ENCODE results near the gene ADGRG6. TPM values are rescaled to one million over a fixed set of nuclear protein-coding genes. Genes with fewer than 3 reads are reported as not detected.

Gene ADGRG6
- polyA plus RNA-seq, 1 experiment, result 25.4 TPM

GRCh38 chr6:142380626-142381025 is 78.8 kb downstream of the ADGRG6 start:
- ChIA-PET POLR2A (no interaction called here), CTCF (interaction anchor here (1.4 kb wide), 1 partner anchor 13 kb away, joined by 3 read pairs; no protein-coding TSS in a partner anchor)
- DNase-seq (ENCODE audit: low read depth), result no peak
- Histone ChIP-seq H3K4me3 (ENCODE audit: low read depth, low read length) (no peak overlapping the region), H3K27me3 (ENCODE audit: control insufficient read depth, insufficient read depth, low read length) (no peaks in the 10 kb centered on the region), H3K36me3 (ENCODE audit: control insufficient read depth, insufficient read depth, low read length) (no peaks in the 10 kb centered on the region)
- TF ChIP-seq CTCF (IDR thresholded peaks at IDR 0.05; ENCODE audit: insufficient read depth, low read depth, low read length), result no peak

- no peak for TF ChIP-seq CTCF (IDR thresholded peaks at IDR 0.05; ENCODE audit: insufficient read depth, low read depth, low read length)
- ChIA-PET POLR2A (no interaction called here), CTCF (interaction anchor here (1.4 to 2.5 kb wide), 2 partner anchors 8 to 13 kb away, joined by 3 to 11 read pairs; no protein-coding TSS in a partner anchor)
- no peak for DNase-seq (ENCODE audit: low read depth)
- H3K27me3 ChIP-seq (ENCODE audit: control insufficient read depth, insufficient read depth, low read length), result no peaks in the 10 kb centered on the region
- no peaks in the 10 kb centered on the region for H3K36me3 ChIP-seq (ENCODE audit: control insufficient read depth, insufficient read depth, low read length)
- H3K4me3 ChIP-seq (ENCODE audit: low read depth, low read length), result no peak overlapping the region
These were observed 79.4 kb downstream of the ADGRG6 start for GRCh38 chr6:142381181-142381580.

- no peak for DNase-seq (ENCODE audit: low read depth)
- ChIA-PET POLR2A (no interaction called here), CTCF (interaction anchor here (1.2 to 2.5 kb wide), 2 partner anchors 9 to 236 kb away, joined by 3 to 11 read pairs; no protein-coding TSS in a partner anchor)
- TF ChIP-seq CTCF (IDR thresholded peaks at IDR 0.05; ENCODE audit: insufficient read depth, low read depth, low read length), result no peak
- no peaks in the 10 kb centered on the region; the same call in 1 of the 2 replicates for H3K36me3 ChIP-seq (ENCODE audit: control insufficient read depth, insufficient read depth, low read length)
- H3K4me3 ChIP-seq (ENCODE audit: low read depth, low read length), result no peak overlapping the region
- no peaks in the 10 kb centered on the region for H3K27me3 ChIP-seq (ENCODE audit: control insufficient read depth, insufficient read depth, low read length)
These were observed 80.1 kb downstream of the ADGRG6 start for GRCh38 chr6:142381845-142382378.

- TF ChIP-seq CTCF (IDR thresholded peaks at IDR 0.05; ENCODE audit: insufficient read depth, low read depth, low read length), result no peak
- CTCF ChIA-PET, result no interaction called here
- DNase-seq (ENCODE audit: low read depth), result no peak
These were observed 82.9 kb downstream of the ADGRG6 start for GRCh38 chr6:142384519-142385254.

GRCh38 chr6:142385352-142385751 is 83.5 kb downstream of the ADGRG6 start:
- Histone ChIP-seq H3K27me3 (ENCODE audit: control insufficient read depth, insufficient read depth, low read length) (no peaks in the 10 kb centered on the region), H3K4me3 (ENCODE audit: low read depth, low read length) (no peak overlapping the region), H3K36me3 (ENCODE audit: control insufficient read depth, insufficient read depth, low read length) (no peaks in the 10 kb centered on the region; the same call in 1 of the 2 replicates)
- ChIA-PET POLR2A (no interaction called here), CTCF (no interaction called here)
- no peak for DNase-seq (ENCODE audit: low read depth)
- TF ChIP-seq CTCF (IDR thresholded peaks at IDR 0.05; ENCODE audit: insufficient read depth, low read depth, low read length), result no peak

More at GRCh38 chr6:142384519-142385254, 82.9 kb downstream of the ADGRG6 start:
- no peaks in the 10 kb centered on the region for H3K27me3 ChIP-seq (ENCODE audit: control insufficient read depth, insufficient read depth, low read length)
- H3K4me3 ChIP-seq (ENCODE audit: low read depth, low read length), result no peak overlapping the region
- POLR2A ChIA-PET, result interaction anchor here (0.6 to 0.7 kb wide), 2 partner anchors 11 to 22 kb away, joined by 4 read pairs; no protein-coding TSS in a partner anchor
- no peaks in the 10 kb centered on the region; the same call in 1 of the 2 replicates for H3K36me3 ChIP-seq (ENCODE audit: control insufficient read depth, insufficient read depth, low read length)

Measured in BJ (cell line).